Stimulated activated effector memory CD8-positive, alpha-beta T cell treated with anti-CD3 and anti-CD28 coated beads, Interleukin-12 subunit alpha, Interleukin-12 subunit beta, amount 100 ng/mL, for 72 hours (primary cell): ENCODE measurements around the gene MFSD8.
"Not testable (repeated sequence)": the region's sequence is repeated elsewhere in the genome, so short reads cannot be mapped to it uniquely, and the experiment has no call there.

Source experiments
- ATAC-seq: fragments of 150-1000 bp; cut with Tn5 transposase; 2 replicates; pipeline ENCODE4 v1.10.0; 2021
- DNase-seq, 2 donors: peaks; one replicate each; pipeline ENCODE4 v3.0.0; 2021 to 2022; ENCODE audit warnings: low spot score in 2 of 2
- H3K27ac Mint-ChIP-seq: one replicate; pipeline ENCODE4 v1.8.0; 2022; ENCODE audit warnings: mild to moderate bottlenecking, mixed read lengths
- H3K36me3 Mint-ChIP-seq: one replicate; pipeline ENCODE4 v1.8.0; 2022; ENCODE audit warnings: mild to moderate bottlenecking, mixed read lengths
- H3K4me1 Mint-ChIP-seq: one replicate; pipeline ENCODE4 v1.8.0; 2022; ENCODE audit warnings: mixed read lengths
- H3K4me3 Mint-ChIP-seq: one replicate; pipeline ENCODE4 v1.8.0; 2022; ENCODE audit warnings: mild to moderate bottlenecking, mixed read lengths
- H3K9me3 Mint-ChIP-seq: one replicate; pipeline ENCODE4 v1.8.0; 2022; ENCODE audit warnings: mixed read lengths

Gene MFSD8

GRCh38 chr4:127965803-127966175, 816 bp upstream of the MFSD8 start:
- ATAC-seq (peak; percentile 54), DNase-seq (peak in 1 of 2 donors; percentile 41)
- H3K36me3 Mint-ChIP-seq: peaks cover 35% of the 10 kb centered on the region
- H3K27ac Mint-ChIP-seq: peak overlapping the region; percentile 91
- H3K4me1 Mint-ChIP-seq: peaks cover 32% of the 10 kb centered on the region
- H3K4me3 Mint-ChIP-seq: peak overlapping the region; percentile 94
- H3K9me3 Mint-ChIP-seq: no peaks in the 10 kb centered on the region

- H3K4me1 Mint-ChIP-seq: peaks cover 32% of the 10 kb centered on the region
- peak; percentile 20 for ATAC-seq
- not testable (repeated sequence) for DNase-seq
Measured at GRCh38 chr4:127964426-127965061, 429 bp downstream of the MFSD8 start.

DNA sequence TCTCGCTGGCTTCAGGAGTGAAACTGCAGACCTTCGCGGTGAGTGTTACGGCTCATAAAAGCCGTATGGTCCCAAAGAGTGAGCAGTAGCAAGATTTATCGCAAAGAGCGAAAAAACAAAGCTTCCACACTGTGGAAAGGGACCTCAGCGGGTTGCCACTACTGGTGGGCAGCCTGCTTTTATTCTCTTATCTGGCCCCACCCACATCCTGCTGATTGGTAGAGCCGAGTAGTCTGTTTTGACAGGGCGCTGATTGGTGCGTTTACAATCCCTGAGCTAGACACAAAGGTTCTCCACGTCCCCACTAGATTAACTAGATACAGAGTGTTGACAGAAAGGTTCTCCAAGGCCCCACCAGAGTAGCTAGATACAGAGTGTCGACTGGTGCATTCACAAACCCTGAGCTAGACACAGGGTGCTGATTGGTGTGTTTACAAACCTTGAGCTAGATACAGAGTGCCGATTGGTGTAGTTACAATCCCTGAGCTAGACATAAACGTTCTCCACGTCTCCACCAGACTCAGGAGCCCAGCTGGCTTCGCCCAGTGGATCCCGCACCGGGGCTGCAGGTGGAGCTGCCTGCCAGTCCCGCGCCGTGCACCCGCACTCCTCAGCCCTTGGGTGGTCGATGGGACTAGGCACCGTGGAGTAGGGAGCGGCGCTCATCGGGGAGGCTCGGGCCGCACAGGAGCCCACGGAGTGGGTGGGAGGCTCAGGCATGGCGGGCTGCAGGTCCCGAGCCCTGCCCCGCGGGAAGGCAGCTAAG, 1.2 kb downstream of the MFSD8 start:
- Mint-ChIP-seq H3K27ac (peak overlapping the region; percentile 91), H3K36me3 (peaks cover 27% of the 10 kb centered on the region), H3K4me3 (peak overlapping the region; percentile 94), H3K4me1 (peaks cover 32% of the 10 kb centered on the region)
- ATAC-seq, H3K9me3 Mint-ChIP-seq: not testable (repeated sequence)
- DNase-seq: peak; percentile 12 to 71

More at GRCh38 chr4:127964426-127965061, 429 bp downstream of the MFSD8 start:
- peak overlapping the region; percentile 91 for H3K27ac Mint-ChIP-seq
- H3K9me3 Mint-ChIP-seq: not testable (repeated sequence)
- H3K36me3 Mint-ChIP-seq: peaks cover 30% of the 10 kb centered on the region
- H3K4me3 Mint-ChIP-seq: peak overlapping the region; percentile 94

DNA sequence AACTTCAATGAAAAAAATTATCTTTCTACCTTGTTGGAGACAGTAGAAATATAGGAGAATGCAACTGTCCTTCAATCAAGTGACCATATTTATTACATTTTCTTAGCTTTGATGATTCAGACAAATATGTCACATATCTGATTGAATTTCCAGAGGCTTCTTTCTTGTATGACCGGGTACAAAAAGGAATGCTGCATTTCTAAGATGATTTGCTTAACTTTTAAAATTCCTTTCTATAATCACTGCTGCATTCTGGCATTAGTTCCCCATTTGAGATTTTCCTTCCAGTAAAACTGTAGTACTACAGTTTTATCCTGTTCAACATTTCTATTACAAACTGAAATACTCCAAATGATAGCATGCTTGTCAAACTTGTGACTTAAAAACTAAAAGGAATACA, 5.2 kb downstream of the MFSD8 start:
- Mint-ChIP-seq H3K9me3 (no peaks in the 10 kb centered on the region), H3K4me1 (peaks cover 20% of the 10 kb centered on the region), H3K4me3 (no peak overlapping the region), H3K27ac (no peak overlapping the region), H3K36me3 (peaks cover 36% of the 10 kb centered on the region)
- ATAC-seq (no peak), DNase-seq (no peak)

DNA sequence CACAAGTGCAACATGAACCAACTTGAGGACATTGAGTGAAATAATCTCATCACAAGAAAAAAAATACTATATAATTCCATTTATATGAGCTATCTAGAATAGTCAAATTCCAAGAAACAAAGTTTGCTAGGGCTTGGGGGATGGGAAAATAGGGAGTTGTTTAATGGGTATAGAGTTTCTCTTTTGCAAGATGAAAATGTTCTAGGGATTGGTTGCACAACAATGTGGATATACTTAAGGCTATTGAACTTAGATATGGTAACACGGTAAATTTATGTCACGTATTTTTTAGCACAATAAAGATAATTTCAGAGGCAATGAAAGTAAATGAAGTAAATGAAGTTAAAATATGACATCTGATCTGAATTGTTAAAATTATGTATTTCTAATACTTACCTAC, 7.9 kb downstream of the MFSD8 start:
- H3K9me3 Mint-ChIP-seq: no peaks in the 10 kb centered on the region
- peaks cover 24% of the 10 kb centered on the region for H3K36me3 Mint-ChIP-seq

GRCh38 chr4:127936974-127937373, 28.0 kb downstream of the MFSD8 start:
- DNase-seq (no peak), ATAC-seq (peak; percentile 63)
- Mint-ChIP-seq H3K9me3 (no peaks in the 10 kb centered on the region), H3K4me3 (no peak overlapping the region), H3K36me3 (peaks cover 46% of the 10 kb centered on the region), H3K4me1 (peaks cover 10% of the 10 kb centered on the region), H3K27ac (peak overlapping the region; percentile 13)

More for the DNA sequence above, 7.9 kb downstream of the MFSD8 start:
- Mint-ChIP-seq H3K27ac (no peak overlapping the region), H3K4me3 (no peak overlapping the region), H3K4me1 (no peaks in the 10 kb centered on the region)
- ATAC-seq: no peak
- DNase-seq: no peak

- not testable (repeated sequence) for DNase-seq, H3K27ac Mint-ChIP-seq, ATAC-seq, H3K4me1 Mint-ChIP-seq, H3K9me3 Mint-ChIP-seq, H3K4me3 Mint-ChIP-seq
- H3K36me3 Mint-ChIP-seq: peaks cover 33% of the 10 kb centered on the region
Measured at GRCh38 chr4:127931836-127932235, 33.1 kb downstream of the MFSD8 start.

GRCh38 chr4:127930175-127930574, 34.8 kb downstream of the MFSD8 start:
- peaks cover 3% of the 10 kb centered on the region for H3K9me3 Mint-ChIP-seq

GRCh38 chr4:127925720-127926119, 39.3 kb downstream of the MFSD8 start:
- not testable (repeated sequence) for H3K27ac Mint-ChIP-seq, H3K4me3 Mint-ChIP-seq, H3K9me3 Mint-ChIP-seq, H3K4me1 Mint-ChIP-seq, ATAC-seq, DNase-seq
- H3K36me3 Mint-ChIP-seq: peaks cover 67% of the 10 kb centered on the region

More at GRCh38 chr4:127930175-127930574, 34.8 kb downstream of the MFSD8 start:
- H3K27ac Mint-ChIP-seq: no peak overlapping the region
- DNase-seq: no peak
- ATAC-seq: no peak
- peaks cover 30% of the 10 kb centered on the region for H3K36me3 Mint-ChIP-seq
- H3K4me3 Mint-ChIP-seq: no peak overlapping the region
- H3K4me1 Mint-ChIP-seq: no peaks in the 10 kb centered on the region

- peaks cover 3% of the 10 kb centered on the region for H3K9me3 Mint-ChIP-seq
- H3K4me3 Mint-ChIP-seq: no peak overlapping the region
- DNase-seq (no peak), ATAC-seq (no peak)
- peaks cover 69% of the 10 kb centered on the region for H3K36me3 Mint-ChIP-seq
- H3K4me1 Mint-ChIP-seq: no peaks in the 10 kb centered on the region
- no peak overlapping the region for H3K27ac Mint-ChIP-seq
Measured at GRCh38 chr4:127922226-127922625, 42.7 kb downstream of the MFSD8 start.

- H3K36me3 Mint-ChIP-seq: peaks cover 64% of the 10 kb centered on the region
- H3K4me3 Mint-ChIP-seq: no peak overlapping the region
- ATAC-seq (no peak), DNase-seq (no peak)
- no peak overlapping the region for H3K27ac Mint-ChIP-seq
- H3K4me1 Mint-ChIP-seq: no peaks in the 10 kb centered on the region
- H3K9me3 Mint-ChIP-seq: no peaks in the 10 kb centered on the region
Measured at GRCh38 chr4:127920521-127920920, 44.5 kb downstream of the MFSD8 start.

DNA sequence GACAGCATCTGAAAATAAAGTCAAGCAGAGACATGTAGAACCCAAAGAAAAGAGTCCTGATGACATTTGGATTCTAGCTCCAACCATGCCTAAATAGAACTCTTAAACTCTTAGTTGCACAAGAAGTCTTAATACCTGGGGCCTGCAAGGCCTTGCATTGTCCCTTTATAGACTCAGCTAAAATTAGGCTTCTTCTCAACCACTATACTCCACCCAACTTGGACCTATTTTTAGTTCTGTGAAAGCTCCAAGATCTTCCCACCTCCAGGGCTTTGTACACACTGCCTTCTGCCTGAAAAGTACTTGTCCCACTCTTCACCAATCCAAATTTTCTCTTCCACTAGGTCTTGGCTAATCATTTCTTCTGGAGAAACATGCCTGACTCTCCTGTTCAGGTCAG, 47.8 kb downstream of the MFSD8 start:
- Mint-ChIP-seq H3K4me3 (no peak overlapping the region), H3K4me1 (no peaks in the 10 kb centered on the region), H3K27ac (no peak overlapping the region), H3K36me3 (peaks cover 42% of the 10 kb centered on the region), H3K9me3 (no peaks in the 10 kb centered on the region)
- DNase-seq: no peak
- ATAC-seq: no peak

GRCh38 chr4:127916512-127916911, 48.5 kb downstream of the MFSD8 start:
- Mint-ChIP-seq H3K4me3 (no peak overlapping the region), H3K9me3 (no peaks in the 10 kb centered on the region)
- no peak for ATAC-seq

DNA sequence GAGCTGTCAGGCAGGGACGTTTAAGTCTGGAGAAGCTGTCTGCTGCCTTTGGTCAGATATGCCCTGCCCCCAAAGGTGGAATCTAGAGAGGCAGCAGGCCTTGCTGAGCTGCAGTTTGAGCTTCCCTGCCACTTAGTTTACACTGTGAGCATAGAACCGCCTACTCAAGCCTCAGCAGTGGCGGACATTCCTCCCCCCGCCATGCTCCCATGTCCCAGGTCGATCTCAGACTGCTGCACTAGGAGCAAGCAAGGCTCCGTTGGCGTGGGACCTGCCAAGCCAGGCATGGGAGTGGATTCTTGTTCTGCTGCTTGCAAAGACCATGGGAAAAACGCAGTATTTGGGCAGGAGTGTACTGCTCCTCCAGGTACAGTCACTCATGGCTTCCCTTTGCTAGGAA, 59.9 kb downstream of the MFSD8 start:
- DNase-seq (no peak), ATAC-seq (no peak)
- H3K36me3 Mint-ChIP-seq: no peaks in the 10 kb centered on the region
- H3K4me3 Mint-ChIP-seq: no peak overlapping the region
- no peaks in the 10 kb centered on the region for H3K4me1 Mint-ChIP-seq
- H3K9me3 Mint-ChIP-seq: peaks cover 3% of the 10 kb centered on the region
- no peak overlapping the region for H3K27ac Mint-ChIP-seq

More at GRCh38 chr4:127916512-127916911, 48.5 kb downstream of the MFSD8 start:
- no peak for DNase-seq
- Mint-ChIP-seq H3K4me1 (no peaks in the 10 kb centered on the region), H3K27ac (no peak overlapping the region), H3K36me3 (peaks cover 36% of the 10 kb centered on the region)

GRCh38 chr4:127899682-127900081, 65.3 kb downstream of the MFSD8 start:
- H3K4me1 Mint-ChIP-seq, H3K4me3 Mint-ChIP-seq, ATAC-seq, DNase-seq, H3K9me3 Mint-ChIP-seq, H3K27ac Mint-ChIP-seq: not testable (repeated sequence)
- H3K36me3 Mint-ChIP-seq: peaks cover 41% of the 10 kb centered on the region

DNA sequence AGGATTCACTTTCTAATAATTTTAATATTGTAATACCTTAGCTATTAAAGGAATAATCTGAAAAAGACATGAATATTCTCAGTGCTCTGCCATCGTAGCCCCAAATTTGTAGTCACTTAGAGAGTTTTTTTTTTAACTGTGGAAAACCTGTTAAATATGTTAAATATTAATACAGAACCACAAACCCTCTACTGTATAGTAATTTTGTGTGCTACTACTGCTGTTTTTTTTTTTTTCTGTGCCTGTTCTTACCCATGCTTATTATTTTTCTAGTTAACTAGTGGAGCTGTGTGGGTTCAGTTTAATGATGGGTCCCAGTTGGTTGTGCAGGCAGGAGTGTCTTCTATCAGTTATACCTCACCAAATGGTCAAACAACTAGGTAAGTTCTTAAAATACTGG, 68.4 kb downstream of the MFSD8 start:
- H3K36me3 Mint-ChIP-seq: peaks cover 72% of the 10 kb centered on the region

More for the DNA sequence above, 68.4 kb downstream of the MFSD8 start:
- Mint-ChIP-seq H3K4me1 (no peaks in the 10 kb centered on the region), H3K9me3 (no peaks in the 10 kb centered on the region), H3K4me3 (no peak overlapping the region), H3K27ac (no peak overlapping the region)
- no peak for DNase-seq
- ATAC-seq: no peak
